ENCODE measurements around the gene CX3CR1.

CX3CR1 gene

DNA sequence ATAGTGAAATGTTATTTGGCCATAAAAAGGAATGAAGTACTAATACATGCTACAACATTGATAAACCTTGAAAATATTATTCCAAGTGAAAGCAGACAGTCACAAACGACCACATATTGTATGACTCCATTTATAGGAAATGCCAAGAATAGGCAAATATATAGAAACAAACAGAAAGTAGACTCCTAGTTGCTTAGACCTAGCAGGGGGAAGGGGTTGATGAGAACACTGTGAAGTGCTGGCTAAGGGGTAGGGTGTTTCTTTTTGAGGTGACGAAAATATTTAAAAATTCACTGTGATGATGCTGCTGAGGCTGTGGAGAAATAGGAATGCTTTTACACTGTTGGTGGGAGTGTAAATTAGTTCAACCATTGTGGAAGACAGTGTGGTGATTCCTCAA, 56.9 kb downstream of the CX3CR1 start:
- no peak for DNase-seq (ENCODE audit: low read depth)

GRCh38 chr3:39222462-39222861, 57.4 kb downstream of the CX3CR1 start:
- no peak for DNase-seq (ENCODE audit: low read depth)

GRCh38 chr3:39221141-39221530, 58.7 kb downstream of the CX3CR1 start:
- no peak for DNase-seq (ENCODE audit: low read depth)

GRCh38 chr3:39220407-39221140, 59.3 kb downstream of the CX3CR1 start:
- no peak for DNase-seq (ENCODE audit: low read depth)

DNA sequence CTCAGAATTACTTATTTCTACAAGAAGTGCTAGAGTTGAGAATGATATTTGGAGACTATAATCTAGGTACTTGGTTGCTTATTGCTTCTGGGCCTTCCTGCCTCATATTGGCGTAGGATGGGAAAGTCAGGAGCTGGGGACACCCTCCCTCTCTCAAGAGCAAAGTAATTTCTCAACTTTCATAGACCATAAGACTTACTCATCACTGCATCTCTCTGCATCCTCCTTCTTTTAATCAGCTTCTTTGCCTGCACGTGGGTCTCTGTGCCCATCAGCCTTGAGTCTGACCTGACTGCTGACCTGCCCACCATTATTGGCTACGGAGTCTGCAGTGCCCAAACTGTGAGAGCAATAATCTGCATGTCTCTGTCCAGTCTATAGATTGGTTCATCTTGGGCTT, 60.1 kb downstream of the CX3CR1 start:
- DNase-seq (ENCODE audit: low read depth): no peak

GRCh38 chr3:39216176-39216790, 63.6 kb downstream of the CX3CR1 start:
- no peak for DNase-seq (ENCODE audit: low read depth)

DNA sequence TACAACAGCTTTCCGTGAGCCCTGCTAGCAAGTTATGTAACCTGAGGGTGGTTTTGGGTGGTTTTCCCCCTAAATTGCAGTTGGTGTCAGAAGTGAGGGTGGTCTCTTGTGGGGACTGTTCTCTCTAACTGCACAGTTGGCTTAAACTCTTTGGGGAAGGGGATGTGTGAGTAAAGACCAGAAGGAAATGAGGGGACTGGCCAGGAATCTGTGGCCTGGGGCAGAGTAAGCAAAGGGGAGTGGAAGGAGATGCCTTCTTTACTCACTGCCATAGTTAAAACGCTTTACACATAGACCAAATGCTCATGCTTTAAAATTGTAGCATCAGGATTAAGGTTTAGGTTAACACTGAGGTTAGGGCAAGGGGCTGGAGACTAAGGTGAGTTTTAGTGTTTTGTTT, 66.2 kb downstream of the CX3CR1 start:
- no peak for DNase-seq (ENCODE audit: low read depth)
